Measurements from ENCODE around the gene EPHA8. TPM values are rescaled to one million over a fixed set of nuclear protein-coding genes. Genes with fewer than 3 reads are reported as not detected.

The EPHA8 gene
- total and polyA plus RNA-seq, 9 of the 15 experiments (the other 6 are each of a cell fraction or from before 2014, with no cell fraction given) = not detected

DNA sequence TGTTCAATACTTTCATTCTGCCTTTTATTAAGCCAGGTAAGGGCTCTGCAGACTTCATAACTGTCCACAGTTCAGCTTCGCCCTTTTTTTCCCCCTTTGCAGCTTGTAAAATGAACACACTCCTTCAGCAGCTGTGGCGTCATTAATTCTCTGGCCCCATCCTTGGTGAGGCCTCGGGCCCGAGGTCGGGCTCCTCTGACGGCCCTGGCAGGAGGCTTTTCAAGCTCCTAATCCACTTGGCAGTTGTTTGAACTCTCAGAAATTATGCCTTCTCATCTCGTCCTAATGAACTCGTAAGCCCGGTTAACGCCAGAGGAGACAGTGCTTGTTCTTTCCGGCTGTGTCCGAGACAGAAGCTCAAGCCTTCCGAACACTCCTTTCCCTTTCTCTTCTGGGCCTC lies 18.1 kb upstream of the EPHA8 start (continued):
- TF ChIP-seq ZMIZ1 (IDR thresholded peaks at IDR 0.05; ENCODE audit: low read depth in 2 of 2, low read length in 2 of 2) (no peak), ZNF764 (CRISPR knock-in tag; IDR thresholded peaks at IDR 0.05; ENCODE audit: low read depth) (no peak), ELF4 (CRISPR knock-in tag; IDR thresholded peaks at IDR 0.05) (no peak), FOXK2 (conservative IDR thresholded peaks at IDR 0.05 in 1 of 2, IDR thresholded peaks at IDR 0.05 in 1 of 2; ENCODE audit: low read depth in 2 of 2) (no peak), NR3C1 (CRISPR knock-in tag; IDR thresholded peaks at IDR 0.05) (no peak), FUS (optimal IDR thresholded peaks at IDR 0.05; ENCODE audit: low read depth, low read length) (no peak), KAT8 (IDR thresholded peaks at IDR 0.05; ENCODE audit: low read depth) (no peak), ERF (CRISPR knock-in tag; IDR thresholded peaks at IDR 0.05) (no peak)

All from K562 (cell line).